Keratinocyte (primary cell): ENCODE results near the gene GMPR2.

ENCODE experiments used
- CTCF ChIP-seq, 3 experiments: IDR thresholded peaks in 1 of 3; conservative IDR thresholded peaks in 1 of 3; optimal IDR thresholded peaks in 1 of 3; 2 replicates in 2 of 3; 3 replicates in 1 of 3; pipeline versions ENCODE3 to v1.5.1; 2011; ENCODE audit warnings: low read length in 3 of 3, mild to moderate bottlenecking in 3 of 3, moderate library complexity in 2 of 3, control low read depth in 1 of 3, inconsistent platforms in 1 of 3; ENCODE audit not compliant: insufficient read depth in 2 of 3; ENCODE audit errors: extremely low read depth in 1 of 3
- EZH2 ChIP-seq: IDR thresholded peaks from one replicate; pipeline ENCODE4 v1.6.1; 2012; ENCODE audit warnings: inconsistent platforms, mild to moderate bottlenecking, low read length, moderate library complexity

- TF ChIP-seq CTCF (optimal IDR thresholded peaks at IDR 0.05 in 1 of 3, IDR thresholded peaks at IDR 0.05 in 1 of 3, conservative IDR thresholded peaks at IDR 0.05 in 1 of 3; ENCODE audit: extremely low read depth in 1 of 3, insufficient read depth in 2 of 3, low read length in 3 of 3) (no peak), EZH2 (no peak)
Measured at GRCh38 chr14:24207625-24208024, 25.1 kb upstream of the GMPR2 start.
